Measurements from ENCODE around the gene WNT8B.
A peak's percentile ranks its signal among the peaks of the same experiment; 100 is the strongest.

The WNT8B gene

DNA sequence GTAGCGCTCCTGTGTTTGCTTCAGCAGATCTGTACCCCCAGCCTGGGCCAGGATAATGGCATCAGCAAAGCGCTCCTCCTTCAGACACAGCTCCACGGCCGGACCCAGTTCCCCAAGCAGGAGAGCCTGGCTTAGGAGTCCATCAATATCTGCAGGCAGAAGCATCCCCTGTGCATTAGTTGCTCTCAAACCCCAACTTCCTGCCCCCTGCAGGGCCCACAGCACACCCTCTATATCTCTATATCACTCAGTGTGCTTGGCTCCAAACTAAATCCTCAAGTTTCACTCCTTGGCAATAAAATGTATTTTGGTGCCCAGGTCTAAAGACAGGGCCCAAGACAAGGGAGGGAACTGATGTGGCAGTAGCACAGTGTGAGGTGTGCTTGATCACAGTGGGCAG lies 35.2 kb downstream of the WNT8B start:
- peaks cover 6 to 9% of the 10 kb centered on the region in 2 experiments for H3K36me3 ChIP-seq (ENCODE audit: control insufficient read depth in 1 of 2, insufficient read depth in 2 of 2, low read length in 2 of 2)
- H3K4me3 ChIP-seq (ENCODE audit: low read depth, low read length) = peak overlapping the region; percentile 33
- no peak overlapping the region for H3K27ac ChIP-seq (ENCODE audit: low read depth, low read length)
- H4K12ac ChIP-seq (ENCODE audit: low read depth, low read length) = no peak overlapping the region
- no peak overlapping the region for H3K4me2 ChIP-seq (ENCODE audit: low read length)
- no peak overlapping the region for H3K4ac ChIP-seq (ENCODE audit: low read depth, low read length)
- no peak overlapping the region for H4K91ac ChIP-seq (ENCODE audit: low read depth, low read length)
- H3K9ac ChIP-seq (ENCODE audit: low read length) = no peak overlapping the region
- no peak overlapping the region for H3K23ac ChIP-seq (ENCODE audit: low read length)
- no peaks in the 10 kb centered on the region for H3K27me3 ChIP-seq (ENCODE audit: insufficient read depth, low read length)
- H3K4me1 ChIP-seq (ENCODE audit: control insufficient read depth in 1 of 2, insufficient read depth in 2 of 2, low read length in 2 of 2) = no peaks in the 10 kb centered on the region
- peaks cover 2% of the 10 kb centered on the region for H3K9me3 ChIP-seq (ENCODE audit: insufficient read depth, low read depth, low read length)
- no peak overlapping the region for H2AFZ ChIP-seq (ENCODE audit: insufficient read depth, low read length, poor library complexity)
- no peak overlapping the region for H2BK120ac ChIP-seq (ENCODE audit: insufficient read depth, low read length, poor library complexity)
- no peak overlapping the region for H2BK5ac ChIP-seq (ENCODE audit: low read depth, low read length, poor library complexity)
- H3K14ac ChIP-seq (ENCODE audit: low read length) = no peak overlapping the region
- no peak overlapping the region for H2AK5ac ChIP-seq (ENCODE audit: low read length)
- H2BK12ac ChIP-seq (ENCODE audit: low read length) = no peak overlapping the region
- no peak overlapping the region for H4K8ac ChIP-seq (ENCODE audit: low read depth, low read length)
- DNase-seq = no peak
- no peaks in the 10 kb centered on the region for H3K79me2 ChIP-seq (ENCODE audit: control insufficient read depth, insufficient read depth, low read length, poor library complexity)
- no CpG with 5 or more reads among the region's 4 CpGs for WGBS (ENCODE audit: extremely low coverage, insufficient coverage, insufficient read length)
- no peak overlapping the region for H3K18ac ChIP-seq (ENCODE audit: low read length)
- H3K79me1 ChIP-seq (ENCODE audit: low read length) = no peaks in the 10 kb centered on the region

DNA sequence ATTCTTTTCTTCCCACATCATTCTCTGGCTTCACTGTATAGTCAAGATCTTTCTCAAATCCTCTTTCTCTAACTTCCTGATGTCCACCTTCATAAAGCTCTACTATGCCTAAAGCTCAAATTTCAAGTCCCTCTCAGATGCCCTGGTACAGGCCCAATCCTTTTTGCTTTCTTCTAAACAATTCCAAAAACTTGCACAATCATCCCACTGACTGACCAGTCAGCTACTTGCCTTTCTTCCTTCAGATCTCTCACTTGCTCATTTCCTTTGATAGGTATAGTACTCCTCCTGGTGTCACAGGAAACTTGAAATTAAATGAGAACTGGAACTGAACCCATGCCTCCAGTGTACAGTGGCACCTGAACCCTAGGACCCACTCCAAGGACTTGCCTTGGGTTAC lies 38.6 kb downstream of the WNT8B start:
- Histone ChIP-seq H2AK5ac (ENCODE audit: low read length) (no peak overlapping the region), H4K12ac (ENCODE audit: low read depth, low read length) (no peak overlapping the region), H3K9me3 (ENCODE audit: insufficient read depth, low read depth, low read length) (no peaks in the 10 kb centered on the region), H3K4me2 (ENCODE audit: low read length) (no peak overlapping the region), H3K27ac (ENCODE audit: low read depth, low read length) (no peak overlapping the region), H3K9ac (ENCODE audit: low read length) (no peak overlapping the region), H3K4ac (ENCODE audit: low read depth, low read length) (no peak overlapping the region), H3K79me1 (ENCODE audit: low read length) (no peaks in the 10 kb centered on the region), H3K79me2 (ENCODE audit: control insufficient read depth, insufficient read depth, low read length, poor library complexity) (no peaks in the 10 kb centered on the region), H2BK5ac (ENCODE audit: low read depth, low read length, poor library complexity) (no peak overlapping the region), H3K23ac (ENCODE audit: low read length) (no peak overlapping the region), H2BK12ac (ENCODE audit: low read length) (no peak overlapping the region), H3K18ac (ENCODE audit: low read length) (no peak overlapping the region), H3K4me3 (ENCODE audit: low read depth, low read length) (no peak overlapping the region), H2BK120ac (ENCODE audit: insufficient read depth, low read length, poor library complexity) (no peak overlapping the region), H3K4me1 (ENCODE audit: control insufficient read depth in 1 of 2, insufficient read depth in 2 of 2, low read length in 2 of 2) (peaks cover 0 to 4% of the 10 kb centered on the region in 2 experiments), H2AFZ (ENCODE audit: insufficient read depth, low read length, poor library complexity) (no peak overlapping the region), H3K27me3 (ENCODE audit: insufficient read depth, low read length) (no peaks in the 10 kb centered on the region), H4K91ac (ENCODE audit: low read depth, low read length) (no peak overlapping the region), H4K8ac (ENCODE audit: low read depth, low read length) (no peak overlapping the region), H3K36me3 (ENCODE audit: control insufficient read depth in 1 of 2, insufficient read depth in 2 of 2, low read length in 2 of 2) (peaks cover 2 to 12% of the 10 kb centered on the region in 2 experiments), H3K14ac (ENCODE audit: low read length) (no peak overlapping the region)
- DNase-seq = no peak

DNA sequence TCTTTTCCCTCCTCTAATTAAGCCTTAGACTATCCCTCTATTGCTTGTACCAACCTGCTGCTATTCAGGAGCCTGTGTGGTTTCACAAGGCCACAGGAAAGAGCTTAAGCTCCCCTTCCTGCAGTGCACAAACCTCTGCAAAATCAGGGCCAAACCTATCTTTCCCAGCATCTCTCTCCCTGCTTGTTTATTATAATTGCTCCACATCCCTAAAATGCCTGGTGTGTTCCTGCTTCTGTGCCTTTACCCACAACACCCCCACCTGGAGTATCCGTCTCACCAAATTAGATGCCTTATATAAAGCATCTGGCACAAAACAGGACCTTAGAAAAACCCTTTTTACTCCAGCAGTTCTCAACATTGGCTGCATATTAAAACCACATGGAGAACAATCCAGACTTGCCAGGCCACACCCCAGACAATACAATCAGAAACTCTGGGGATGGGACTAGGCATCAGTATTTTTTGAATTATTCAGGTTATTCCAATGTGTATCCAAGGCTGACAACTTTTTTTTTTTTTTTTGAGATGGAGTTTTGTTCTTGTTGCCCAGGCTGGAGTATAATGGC lies 40.2 kb downstream of the WNT8B start:
- H2BK120ac ChIP-seq (ENCODE audit: insufficient read depth, low read length, poor library complexity) = no peak overlapping the region
- no peak overlapping the region for H3K9ac ChIP-seq (ENCODE audit: low read length)
- peaks cover 0 to 7% of the 10 kb centered on the region in 2 experiments for H3K36me3 ChIP-seq (ENCODE audit: control insufficient read depth in 1 of 2, insufficient read depth in 2 of 2, low read length in 2 of 2)
- no CpG with 5 or more reads among the region's 1 CpG for WGBS (ENCODE audit: extremely low coverage, insufficient coverage, insufficient read length)
- H4K91ac ChIP-seq (ENCODE audit: low read depth, low read length) = no peak overlapping the region
- H3K4me2 ChIP-seq (ENCODE audit: low read length) = no peak overlapping the region
- H4K12ac ChIP-seq (ENCODE audit: low read depth, low read length) = no peak overlapping the region
- H3K4me1 ChIP-seq (ENCODE audit: control insufficient read depth in 1 of 2, insufficient read depth in 2 of 2, low read length in 2 of 2) = peaks cover 13 to 18% of the 10 kb centered on the region in 2 experiments
- no peak overlapping the region for H3K27ac ChIP-seq (ENCODE audit: low read depth, low read length)
- H3K27me3 ChIP-seq (ENCODE audit: insufficient read depth, low read length) = no peaks in the 10 kb centered on the region
- H3K79me1 ChIP-seq (ENCODE audit: low read length) = peaks cover 3% of the 10 kb centered on the region
- DNase-seq = no peak
- H3K18ac ChIP-seq (ENCODE audit: low read length) = no peak overlapping the region
- no peak overlapping the region for H2AK5ac ChIP-seq (ENCODE audit: low read length)
- no peak overlapping the region for H4K8ac ChIP-seq (ENCODE audit: low read depth, low read length)
- no peak overlapping the region for H3K4ac ChIP-seq (ENCODE audit: low read depth, low read length)
- no peak overlapping the region for H3K23ac ChIP-seq (ENCODE audit: low read length)
- no peak overlapping the region for H2AFZ ChIP-seq (ENCODE audit: insufficient read depth, low read length, poor library complexity)
- H3K79me2 ChIP-seq (ENCODE audit: control insufficient read depth, insufficient read depth, low read length, poor library complexity) = no peaks in the 10 kb centered on the region
- H3K14ac ChIP-seq (ENCODE audit: low read length) = no peak overlapping the region
- no peaks in the 10 kb centered on the region for H3K9me3 ChIP-seq (ENCODE audit: insufficient read depth, low read depth, low read length)
- no peak overlapping the region for H3K4me3 ChIP-seq (ENCODE audit: low read depth, low read length)
- no peak overlapping the region for H2BK5ac ChIP-seq (ENCODE audit: low read depth, low read length, poor library complexity)
- H2BK12ac ChIP-seq (ENCODE audit: low read length) = no peak overlapping the region

DNA sequence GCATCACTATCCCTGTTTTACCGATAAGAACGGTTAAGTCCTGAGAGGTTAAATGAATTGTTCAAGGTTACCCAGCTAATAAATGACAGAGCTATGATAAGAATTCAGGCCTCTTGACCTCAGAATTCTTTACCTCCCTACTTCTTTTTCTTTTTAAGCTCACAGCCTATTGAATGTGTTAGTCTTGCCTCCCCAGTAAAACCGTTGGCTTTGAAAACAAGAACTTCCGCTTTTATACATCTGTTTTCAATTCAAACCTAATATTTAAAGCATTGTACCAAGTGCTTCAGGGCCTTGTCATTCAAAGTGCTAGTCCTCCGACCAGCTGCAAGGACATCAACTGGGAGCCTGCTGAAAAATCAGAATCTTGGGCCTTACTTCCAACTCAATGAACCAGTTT lies 41.3 kb downstream of the WNT8B start:
- no peak for DNase-seq
- Histone ChIP-seq H3K9me3 (ENCODE audit: insufficient read depth, low read depth, low read length) (no peaks in the 10 kb centered on the region), H3K18ac (ENCODE audit: low read length) (no peak overlapping the region), H3K79me2 (ENCODE audit: control insufficient read depth, insufficient read depth, low read length, poor library complexity) (no peaks in the 10 kb centered on the region), H3K27ac (ENCODE audit: low read depth, low read length) (no peak overlapping the region), H2AFZ (ENCODE audit: insufficient read depth, low read length, poor library complexity) (no peak overlapping the region), H4K12ac (ENCODE audit: low read depth, low read length) (no peak overlapping the region), H3K14ac (ENCODE audit: low read length) (no peak overlapping the region), H3K23ac (ENCODE audit: low read length) (no peak overlapping the region), H3K4ac (ENCODE audit: low read depth, low read length) (no peak overlapping the region), H3K4me1 (ENCODE audit: control insufficient read depth in 1 of 2, insufficient read depth in 2 of 2, low read length in 2 of 2) (peaks cover 20 to 21% of the 10 kb centered on the region in 2 experiments), H2BK5ac (ENCODE audit: low read depth, low read length, poor library complexity) (no peak overlapping the region), H3K79me1 (ENCODE audit: low read length) (peaks cover 6% of the 10 kb centered on the region), H4K91ac (ENCODE audit: low read depth, low read length) (no peak overlapping the region), H3K9ac (ENCODE audit: low read length) (no peak overlapping the region), H3K4me2 (ENCODE audit: low read length) (no peak overlapping the region), H2BK12ac (ENCODE audit: low read length) (no peak overlapping the region), H2BK120ac (ENCODE audit: insufficient read depth, low read length, poor library complexity) (no peak overlapping the region), H2AK5ac (ENCODE audit: low read length) (no peak overlapping the region), H3K4me3 (ENCODE audit: low read depth, low read length) (no peak overlapping the region), H3K27me3 (ENCODE audit: insufficient read depth, low read length) (no peaks in the 10 kb centered on the region), H4K8ac (ENCODE audit: low read depth, low read length) (no peak overlapping the region), H3K36me3 (ENCODE audit: control insufficient read depth in 1 of 2, insufficient read depth in 2 of 2, low read length in 2 of 2) (peaks cover 0 to 6% of the 10 kb centered on the region in 2 experiments)
- WGBS (ENCODE audit: extremely low coverage, insufficient coverage, insufficient read length) = no CpG with 5 or more reads among the region's 5 CpGs
